NCI-H2227 treated with DMSO at 0.1 percent for 48 hours (cell line): ENCODE results near the gene GSDME.

ENCODE experiments used
- DNase-seq: peaks from one replicate; lab custom pipeline; 2025; lab: John Stamatoyannopoulos, UW

Gene GSDME

GRCh38 chr7:24769851-24770250, 12.6 kb upstream of the GSDME start:
- no peak for DNase-seq

DNA sequence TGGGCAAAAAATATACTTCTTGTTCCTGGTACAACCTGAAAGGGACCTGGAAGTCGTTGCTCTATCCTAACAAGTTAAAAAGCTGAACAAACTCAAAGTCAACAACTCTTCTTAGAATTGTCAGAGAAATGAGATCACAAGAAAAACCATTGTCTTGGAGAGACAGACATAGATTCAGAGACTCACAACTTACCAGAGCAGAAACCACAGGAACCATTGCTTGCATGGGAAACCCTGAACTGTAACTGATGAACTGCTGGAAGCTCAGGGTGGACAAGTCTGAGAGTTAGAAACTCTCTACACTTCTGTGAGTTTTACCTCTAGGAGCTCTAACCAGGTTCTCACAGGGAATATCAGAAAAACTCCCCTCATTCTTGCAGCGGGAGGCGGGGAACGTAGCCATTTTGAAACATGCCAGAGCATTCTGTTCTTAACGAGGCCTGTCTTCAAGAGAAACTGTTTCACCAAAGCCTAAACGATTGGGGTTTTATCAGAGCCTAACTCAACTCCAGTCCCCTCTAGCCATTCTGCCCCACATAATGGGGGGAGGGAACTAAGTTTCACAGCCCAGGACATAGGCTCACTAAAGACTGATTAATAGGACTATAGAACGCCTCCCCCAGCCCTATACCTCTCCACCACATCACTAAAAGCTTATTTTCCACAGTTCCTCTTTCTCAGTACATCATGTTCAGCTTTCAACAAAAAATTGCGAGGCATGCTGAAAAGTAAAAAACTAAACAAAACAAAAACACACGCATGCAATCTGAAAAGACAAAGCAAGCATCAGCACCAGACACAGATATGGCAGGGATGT, 12.0 kb upstream of the GSDME start:
- no peak for DNase-seq

DNA sequence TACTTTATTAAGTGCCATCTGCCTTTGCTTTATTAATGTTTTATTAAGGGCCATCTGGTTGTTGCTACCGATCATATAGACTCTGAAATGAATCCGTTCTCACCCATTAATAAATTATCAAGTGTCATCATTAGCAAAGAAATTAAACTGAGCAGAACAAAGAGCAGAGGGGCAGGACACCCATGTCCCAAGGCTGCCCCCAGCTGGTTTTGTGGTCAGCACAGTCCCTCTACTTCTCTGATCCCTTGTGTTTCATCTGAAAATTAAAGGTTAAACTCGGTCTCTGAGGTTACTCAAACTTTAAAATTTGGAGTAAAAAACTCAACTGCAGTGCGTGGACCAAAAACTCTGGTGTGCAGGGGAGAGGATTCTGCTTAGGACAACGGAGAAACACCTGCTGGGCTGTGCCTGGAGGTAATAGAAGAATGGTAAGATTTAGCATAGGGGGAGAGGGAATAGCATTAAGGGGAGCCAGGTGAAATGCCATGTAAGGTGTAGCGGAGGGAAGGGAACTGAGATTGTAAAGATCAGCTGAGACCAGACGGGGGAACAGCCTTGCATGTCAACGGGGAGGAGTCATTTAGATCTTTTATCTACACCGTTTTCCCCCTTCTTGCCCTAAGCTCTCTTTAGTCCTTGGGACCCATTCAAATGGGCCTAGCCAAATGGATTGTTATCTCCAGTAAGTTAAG, 10.8 kb upstream of the GSDME start:
- DNase-seq, result no peak

- no peak for DNase-seq
Observed at GRCh38 chr7:24764972-24765744, 7.9 kb upstream of the GSDME start.

GRCh38 chr7:24764011-24764410, 6.7 kb upstream of the GSDME start:
- DNase-seq, result no peak

- no peak for DNase-seq
Observed at GRCh38 chr7:24763303-24763901, 6.1 kb upstream of the GSDME start.

GRCh38 chr7:24762771-24763170, 5.5 kb upstream of the GSDME start:
- DNase-seq, result no peak

- DNase-seq, result no peak
Observed at GRCh38 chr7:24760968-24761367, 3.7 kb upstream of the GSDME start.

DNA sequence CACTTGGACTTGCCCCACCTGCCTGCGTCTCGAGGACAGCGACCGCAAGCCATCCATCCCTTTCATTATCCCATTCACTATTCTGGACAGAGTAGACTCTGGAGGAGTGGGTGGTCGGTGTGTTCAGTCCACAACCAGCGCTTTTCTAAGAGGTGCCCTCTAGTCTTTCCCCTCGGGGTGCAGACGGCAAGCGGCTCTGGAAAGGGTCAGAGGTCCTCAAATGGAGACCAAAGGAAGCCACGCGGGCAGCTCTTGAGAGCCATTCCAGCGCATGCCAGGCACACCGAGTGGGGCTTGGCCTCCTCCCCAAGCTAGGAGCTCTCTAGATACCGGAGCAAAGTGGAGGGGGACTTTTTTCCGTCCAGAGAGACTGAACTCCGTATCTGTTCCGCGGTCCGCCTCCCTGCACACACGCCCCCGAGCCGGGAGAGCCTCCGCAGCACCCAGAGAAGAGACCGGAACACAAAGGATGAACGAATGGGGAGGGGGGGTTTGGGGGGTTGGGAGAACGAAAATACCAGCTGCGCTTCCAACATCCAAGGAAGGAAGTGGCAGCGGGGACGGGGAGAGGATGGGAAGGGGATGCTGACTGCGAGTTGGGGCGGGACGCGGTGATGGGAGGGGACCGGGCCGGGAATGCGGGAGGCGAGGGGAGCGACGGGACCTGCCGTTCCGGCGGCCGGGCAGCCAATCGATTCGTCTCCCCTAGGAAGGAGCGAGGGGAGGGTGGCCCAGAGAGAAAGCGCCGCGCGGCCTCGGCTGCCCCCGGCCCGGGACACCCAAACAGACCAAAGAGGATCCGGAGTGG, 515 bp downstream of the GSDME start:
- DNase-seq, result no peak

- no peak for DNase-seq
Observed at GRCh38 chr7:24755541-24756407, 1.5 kb downstream of the GSDME start.

- no peak for DNase-seq
Observed at GRCh38 chr7:24754906-24755506, 2.3 kb downstream of the GSDME start.

- no peak for DNase-seq
Observed at GRCh38 chr7:24752073-24752800, 5.0 kb downstream of the GSDME start.

GRCh38 chr7:24751484-24751883, 5.8 kb downstream of the GSDME start:
- no peak for DNase-seq

GRCh38 chr7:24750441-24751055, 6.7 kb downstream of the GSDME start:
- DNase-seq, result no peak

DNA sequence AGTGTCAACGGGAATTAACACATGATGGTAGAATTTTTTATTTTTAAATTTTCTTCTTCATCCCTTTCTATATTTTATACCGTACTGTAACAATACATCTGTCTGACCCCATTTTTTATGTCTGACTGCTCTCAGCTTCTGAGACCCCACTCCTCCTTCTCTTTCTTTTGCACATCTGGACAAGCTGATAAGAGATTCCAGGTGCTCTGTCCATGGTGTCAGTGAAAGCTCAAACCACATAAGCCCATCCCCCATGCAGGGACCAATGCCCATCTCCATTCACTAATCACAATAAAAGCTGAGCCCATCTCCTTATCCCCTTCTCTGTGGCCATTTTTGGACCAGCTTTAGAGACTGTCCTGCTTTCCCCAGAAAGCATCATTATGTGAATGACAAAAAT, 8.7 kb downstream of the GSDME start:
- DNase-seq, result no peak

DNA sequence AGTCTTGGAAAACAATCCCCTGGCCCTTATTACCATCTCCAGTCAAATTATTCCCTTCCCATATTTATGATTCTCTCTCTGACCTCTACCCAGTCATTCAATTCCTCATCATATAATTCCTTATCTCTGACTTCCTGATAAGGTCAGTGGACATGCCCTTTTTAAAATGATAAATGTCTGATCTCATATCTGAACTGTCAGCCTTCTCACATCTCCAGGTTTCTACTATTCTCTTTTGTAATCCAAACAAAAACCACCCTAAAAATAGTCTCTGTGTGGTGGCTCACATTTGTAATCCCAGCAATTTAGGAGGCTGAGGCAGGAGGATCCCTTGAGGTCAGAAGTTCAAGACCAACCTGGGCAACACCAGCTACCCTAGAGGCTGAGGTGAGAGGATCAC, 11.9 kb downstream of the GSDME start:
- DNase-seq, result no peak

DNA sequence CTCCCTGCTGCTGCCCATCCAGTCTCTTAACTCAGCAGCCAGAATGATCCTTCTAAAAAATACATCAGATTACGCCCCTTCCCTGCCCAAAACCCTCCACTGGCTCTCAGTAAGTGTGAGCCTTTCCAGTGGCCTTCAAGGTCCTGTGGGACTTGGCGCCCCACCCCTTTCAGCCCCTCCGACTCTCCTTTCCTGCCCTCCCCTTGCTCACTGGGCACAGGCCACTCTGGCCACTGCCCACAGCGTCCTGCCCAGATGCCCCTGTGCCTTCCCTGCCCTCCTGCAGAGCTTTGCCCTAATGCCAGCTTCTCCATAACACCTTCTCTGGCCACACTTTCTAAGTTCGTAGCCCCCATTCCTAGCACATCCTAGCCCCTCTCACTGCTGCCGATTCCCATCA, 13.8 kb downstream of the GSDME start:
- no peak for DNase-seq

DNA sequence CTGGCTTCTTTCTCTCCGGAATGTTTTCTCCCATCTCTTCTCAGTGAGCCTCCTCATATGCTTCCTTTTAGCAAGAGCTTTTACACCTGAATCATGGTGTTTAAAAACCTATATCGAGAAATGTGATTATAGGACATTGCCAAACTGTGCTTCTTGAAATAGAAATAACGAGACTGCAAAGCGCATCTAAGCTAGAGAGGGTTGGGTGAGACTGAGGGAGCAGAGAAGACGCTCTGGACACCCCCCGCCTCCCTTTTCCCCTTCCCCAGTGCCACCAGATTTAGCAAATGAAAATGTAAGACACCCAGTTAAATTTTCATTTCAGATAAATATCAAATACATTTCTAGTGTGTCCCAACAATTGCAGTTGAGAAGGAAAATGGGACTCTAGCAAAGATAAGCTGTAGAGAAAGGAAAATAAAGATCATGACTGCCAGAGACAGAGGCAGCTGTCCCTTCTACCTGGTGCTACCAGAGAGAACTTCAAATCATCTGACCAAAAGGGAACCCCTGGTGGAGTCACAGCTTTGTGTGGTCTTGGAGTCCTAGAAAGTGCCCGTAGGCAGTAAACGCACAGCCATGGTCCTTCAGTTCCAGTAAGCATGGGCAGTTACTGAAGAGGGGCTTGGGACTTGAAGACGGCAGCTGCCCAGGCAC, 14.6 kb downstream of the GSDME start:
- no peak for DNase-seq
